D721Med (cell line): ENCODE data around the gene PKIB.

Source experiments
- DNase-seq: peaks from one replicate; pipeline ENCODE4 v3.0.0; 2011; ENCODE audit warnings: low spot score; ENCODE audit not compliant: insufficient read length
- FAIRE-seq: peaks from 2 replicates; lab custom pipeline; 2011; peaks lifted over from hg19 to GRCh38; lab: Jason Lieb, UNC
- CTCF ChIP-seq: IDR thresholded peaks from 2 replicates; pipeline ENCODE4 v1.5.1; 2012; ENCODE audit warnings: mild to moderate bottlenecking, control low read depth; ENCODE audit not compliant: insufficient read depth; ENCODE audit errors: missing control alignments

PKIB gene

GRCh38 chr6:122726649-122727048 is 116.4 kb downstream of the PKIB start:
- DNase-seq, result no peak
- peak; percentile 68 for TF ChIP-seq CTCF
- peak; percentile 100 for FAIRE-seq

GRCh38 chr6:122727244-122727643 is 117.0 kb downstream of the PKIB start:
- no peak for TF ChIP-seq CTCF
- FAIRE-seq (peak; percentile 79), DNase-seq (no peak)

- peak; percentile 61 for FAIRE-seq
- no peak for TF ChIP-seq CTCF
- DNase-seq, result no peak
Measured at GRCh38 chr6:122730334-122730733, 120.1 kb downstream of the PKIB start.

GRCh38 chr6:122730775-122731386 is 120.7 kb downstream of the PKIB start:
- peak; percentile 83 for TF ChIP-seq CTCF
- peak; percentile 51 for FAIRE-seq
- no peak for DNase-seq

- no peak for TF ChIP-seq CTCF
- DNase-seq (no peak), FAIRE-seq (no peak)
Measured at GRCh38 chr6:122733259-122733658, 123.1 kb downstream of the PKIB start.

GRCh38 chr6:122734529-122735395 is 124.6 kb downstream of the PKIB start:
- TF ChIP-seq CTCF, result no peak
- DNase-seq (no peak), FAIRE-seq (peak; percentile 25)

- peak; percentile 66 for FAIRE-seq
- no peak for TF ChIP-seq CTCF
- DNase-seq, result no peak
Measured at GRCh38 chr6:122735582-122735981, 125.4 kb downstream of the PKIB start.
